ENCODE data around the gene GPSM1.

Gene GPSM1

GRCh38 chr9:136308006-136308701, 19.2 kb upstream of the GPSM1 start:
- Histone ChIP-seq H3K4me2 (ENCODE audit: low read length) (no peak overlapping the region), H3K9me3 (replicated peaks; ENCODE audit: low read length) (no peaks in the 10 kb centered on the region), H3K4me3 (ENCODE audit: low read length) (no peak overlapping the region), H3K4me1 (ENCODE audit: control insufficient read depth, insufficient read depth, low read length) (no peaks in the 10 kb centered on the region), H3K27me3 (ENCODE audit: control insufficient read depth, insufficient read depth, low read length) (peaks cover 28% of the 10 kb centered on the region), H3K9ac (ENCODE audit: low read depth, low read length) (no peak overlapping the region), H3K36me3 (ENCODE audit: insufficient read depth, low read length) (no peaks in the 10 kb centered on the region)

- H3K4me3 ChIP-seq (ENCODE audit: low read length): no peak overlapping the region
These were observed 18.7 kb upstream of the GPSM1 start for GRCh38 chr9:136308702-136309053.

GRCh38 chr9:136309101-136309801, 18.1 kb upstream of the GPSM1 start:
- Histone ChIP-seq H3K9ac (ENCODE audit: low read depth, low read length) (no peak overlapping the region), H3K4me1 (ENCODE audit: control insufficient read depth, insufficient read depth, low read length) (no peaks in the 10 kb centered on the region), H3K4me2 (ENCODE audit: low read length) (no peak overlapping the region), H3K27me3 (ENCODE audit: control insufficient read depth, insufficient read depth, low read length) (peaks cover 28% of the 10 kb centered on the region), H3K4me3 (ENCODE audit: low read length) (no peak overlapping the region), H3K9me3 (replicated peaks; ENCODE audit: low read length) (no peaks in the 10 kb centered on the region), H3K36me3 (ENCODE audit: insufficient read depth, low read length) (no peaks in the 10 kb centered on the region)

More at GRCh38 chr9:136308702-136309053, 18.7 kb upstream of the GPSM1 start:
- Histone ChIP-seq H3K4me2 (ENCODE audit: low read length) (no peak overlapping the region), H3K9me3 (replicated peaks; ENCODE audit: low read length) (no peaks in the 10 kb centered on the region), H3K9ac (ENCODE audit: low read depth, low read length) (no peak overlapping the region), H3K36me3 (ENCODE audit: insufficient read depth, low read length) (no peaks in the 10 kb centered on the region), H3K27me3 (ENCODE audit: control insufficient read depth, insufficient read depth, low read length) (peaks cover 28% of the 10 kb centered on the region), H3K4me1 (ENCODE audit: control insufficient read depth, insufficient read depth, low read length) (no peaks in the 10 kb centered on the region)

GRCh38 chr9:136309806-136310220, 17.5 kb upstream of the GPSM1 start:
- Histone ChIP-seq H3K9ac (ENCODE audit: low read depth, low read length) (no peak overlapping the region), H3K4me3 (ENCODE audit: low read length) (no peak overlapping the region), H3K9me3 (replicated peaks; ENCODE audit: low read length) (peaks cover 1% of the 10 kb centered on the region), H3K36me3 (ENCODE audit: insufficient read depth, low read length) (no peaks in the 10 kb centered on the region), H3K4me1 (ENCODE audit: control insufficient read depth, insufficient read depth, low read length) (no peaks in the 10 kb centered on the region), H3K27me3 (ENCODE audit: control insufficient read depth, insufficient read depth, low read length) (peaks cover 27% of the 10 kb centered on the region), H3K4me2 (ENCODE audit: low read length) (no peak overlapping the region)

GRCh38 chr9:136310273-136311030, 16.9 kb upstream of the GPSM1 start:
- no peak overlapping the region for H3K9ac ChIP-seq (ENCODE audit: low read depth, low read length)
- no peak overlapping the region for H3K4me2 ChIP-seq (ENCODE audit: low read length)
- no peaks in the 10 kb centered on the region for H3K4me1 ChIP-seq (ENCODE audit: control insufficient read depth, insufficient read depth, low read length)
- H3K4me3 ChIP-seq (ENCODE audit: low read length): no peak overlapping the region
- H3K9me3 ChIP-seq (replicated peaks; ENCODE audit: low read length): peaks cover 8% of the 10 kb centered on the region
- H3K27me3 ChIP-seq (ENCODE audit: control insufficient read depth, insufficient read depth, low read length): peaks cover 21% of the 10 kb centered on the region
- H3K36me3 ChIP-seq (ENCODE audit: insufficient read depth, low read length): no peaks in the 10 kb centered on the region

- Histone ChIP-seq H3K9ac (ENCODE audit: low read depth, low read length) (no peak overlapping the region), H3K4me1 (ENCODE audit: control insufficient read depth, insufficient read depth, low read length) (no peaks in the 10 kb centered on the region), H3K9me3 (replicated peaks; ENCODE audit: low read length) (peaks cover 15% of the 10 kb centered on the region), H3K36me3 (ENCODE audit: insufficient read depth, low read length) (no peaks in the 10 kb centered on the region), H3K4me2 (ENCODE audit: low read length) (no peak overlapping the region), H3K4me3 (ENCODE audit: low read length) (no peak overlapping the region), H3K27me3 (ENCODE audit: control insufficient read depth, insufficient read depth, low read length) (peaks cover 12% of the 10 kb centered on the region)
These were observed 16.0 kb upstream of the GPSM1 start for GRCh38 chr9:136311051-136312008.

GRCh38 chr9:136312009-136312375, 15.3 kb upstream of the GPSM1 start:
- H3K27me3 ChIP-seq (ENCODE audit: control insufficient read depth, insufficient read depth, low read length): peaks cover 6% of the 10 kb centered on the region
- H3K4me1 ChIP-seq (ENCODE audit: control insufficient read depth, insufficient read depth, low read length): no peaks in the 10 kb centered on the region
- H3K4me2 ChIP-seq (ENCODE audit: low read length): no peak overlapping the region
- H3K36me3 ChIP-seq (ENCODE audit: insufficient read depth, low read length): no peaks in the 10 kb centered on the region
- H3K9ac ChIP-seq (ENCODE audit: low read depth, low read length): no peak overlapping the region
- peaks cover 15% of the 10 kb centered on the region for H3K9me3 ChIP-seq (replicated peaks; ENCODE audit: low read length)
- no peak overlapping the region for H3K4me3 ChIP-seq (ENCODE audit: low read length)

GRCh38 chr9:136312436-136312835, 14.9 kb upstream of the GPSM1 start:
- H3K9ac ChIP-seq (ENCODE audit: low read depth, low read length): no peak overlapping the region
- H3K9me3 ChIP-seq (replicated peaks; ENCODE audit: low read length): peaks cover 15% of the 10 kb centered on the region
- H3K36me3 ChIP-seq (ENCODE audit: insufficient read depth, low read length): no peaks in the 10 kb centered on the region
- H3K27me3 ChIP-seq (ENCODE audit: control insufficient read depth, insufficient read depth, low read length): peaks cover 3% of the 10 kb centered on the region
- H3K4me2 ChIP-seq (ENCODE audit: low read length): no peak overlapping the region
- no peak overlapping the region for H3K4me3 ChIP-seq (ENCODE audit: low read length)
- H3K4me1 ChIP-seq (ENCODE audit: control insufficient read depth, insufficient read depth, low read length): no peaks in the 10 kb centered on the region

- Histone ChIP-seq H3K4me3 (ENCODE audit: low read length) (no peak overlapping the region), H3K4me2 (ENCODE audit: low read length) (no peak overlapping the region), H3K27me3 (ENCODE audit: control insufficient read depth, insufficient read depth, low read length) (peaks cover 3% of the 10 kb centered on the region), H3K36me3 (ENCODE audit: insufficient read depth, low read length) (no peaks in the 10 kb centered on the region), H3K4me1 (ENCODE audit: control insufficient read depth, insufficient read depth, low read length) (no peaks in the 10 kb centered on the region), H3K9ac (ENCODE audit: low read depth, low read length) (no peak overlapping the region), H3K9me3 (replicated peaks; ENCODE audit: low read length) (peaks cover 15% of the 10 kb centered on the region)
These were observed 14.0 kb upstream of the GPSM1 start for GRCh38 chr9:136313111-136314055.

GRCh38 chr9:136314056-136314416, 13.3 kb upstream of the GPSM1 start:
- Histone ChIP-seq H3K36me3 (ENCODE audit: insufficient read depth, low read length) (no peaks in the 10 kb centered on the region), H3K4me1 (ENCODE audit: control insufficient read depth, insufficient read depth, low read length) (no peaks in the 10 kb centered on the region), H3K4me2 (ENCODE audit: low read length) (no peak overlapping the region), H3K27me3 (ENCODE audit: control insufficient read depth, insufficient read depth, low read length) (peaks cover 3% of the 10 kb centered on the region), H3K9ac (ENCODE audit: low read depth, low read length) (no peak overlapping the region), H3K4me3 (ENCODE audit: low read length) (no peak overlapping the region), H3K9me3 (replicated peaks; ENCODE audit: low read length) (peaks cover 15% of the 10 kb centered on the region)

Measured in skeletal muscle satellite cell (primary cell).